ENCODE data around the gene GALT. TPM values are rescaled to one million over a fixed set of nuclear protein-coding genes. Genes with fewer than 3 reads are reported as not detected.

GALT gene
- total RNA-seq, 1 experiment from 2014 or later, result 9.9 TPM

DNA sequence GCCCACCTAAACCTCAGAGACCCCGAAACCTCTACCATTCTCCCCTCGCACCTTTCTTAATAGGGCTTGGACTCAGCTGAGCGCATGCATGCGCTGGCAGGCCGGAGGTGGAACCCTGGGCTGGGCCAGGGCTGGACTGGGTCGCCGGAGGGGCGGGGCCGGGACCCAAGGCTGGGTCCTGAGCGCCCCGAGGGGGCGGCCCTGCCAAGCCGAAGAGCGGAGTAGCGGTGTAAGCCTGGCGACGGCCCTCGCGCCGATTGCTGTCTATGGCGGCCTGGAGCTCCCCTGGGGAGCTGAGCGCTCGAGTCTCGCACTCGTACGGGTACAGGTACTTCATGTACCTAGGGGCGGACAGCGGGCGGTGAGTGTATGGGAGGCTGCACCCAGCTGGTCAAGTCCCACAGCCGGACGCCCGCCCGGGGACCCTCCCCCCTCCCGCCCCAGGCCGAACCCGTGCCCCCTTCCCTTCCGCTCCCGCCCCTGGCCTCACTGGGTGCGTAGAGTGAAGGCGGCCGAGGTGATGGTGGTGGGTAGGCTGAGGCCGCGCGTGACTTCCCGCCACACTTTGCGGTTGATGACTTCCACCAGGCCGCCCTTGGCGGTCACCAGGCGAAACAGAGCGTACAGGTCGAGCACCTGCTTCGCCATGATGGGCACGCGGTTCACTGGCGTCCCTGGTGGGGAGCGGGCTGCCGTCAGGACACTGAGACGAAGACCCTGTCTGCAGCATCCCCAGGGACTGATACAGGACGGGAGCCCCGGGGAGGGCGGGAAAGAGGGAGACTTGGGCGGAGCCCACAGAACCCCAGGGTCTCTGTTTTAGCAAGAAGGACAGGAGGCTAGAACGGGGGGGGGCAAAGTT lies 22.9 kb upstream of the GALT start:
- no peak overlapping the region for H3K4me3 ChIP-seq
- no peak for DNase-seq
- H3K9me3 ChIP-seq, result no peaks in the 10 kb centered on the region
- H3K27me3 ChIP-seq, result peaks cover 6% of the 10 kb centered on the region
- no peaks in the 10 kb centered on the region for H3K36me3 ChIP-seq

DNA sequence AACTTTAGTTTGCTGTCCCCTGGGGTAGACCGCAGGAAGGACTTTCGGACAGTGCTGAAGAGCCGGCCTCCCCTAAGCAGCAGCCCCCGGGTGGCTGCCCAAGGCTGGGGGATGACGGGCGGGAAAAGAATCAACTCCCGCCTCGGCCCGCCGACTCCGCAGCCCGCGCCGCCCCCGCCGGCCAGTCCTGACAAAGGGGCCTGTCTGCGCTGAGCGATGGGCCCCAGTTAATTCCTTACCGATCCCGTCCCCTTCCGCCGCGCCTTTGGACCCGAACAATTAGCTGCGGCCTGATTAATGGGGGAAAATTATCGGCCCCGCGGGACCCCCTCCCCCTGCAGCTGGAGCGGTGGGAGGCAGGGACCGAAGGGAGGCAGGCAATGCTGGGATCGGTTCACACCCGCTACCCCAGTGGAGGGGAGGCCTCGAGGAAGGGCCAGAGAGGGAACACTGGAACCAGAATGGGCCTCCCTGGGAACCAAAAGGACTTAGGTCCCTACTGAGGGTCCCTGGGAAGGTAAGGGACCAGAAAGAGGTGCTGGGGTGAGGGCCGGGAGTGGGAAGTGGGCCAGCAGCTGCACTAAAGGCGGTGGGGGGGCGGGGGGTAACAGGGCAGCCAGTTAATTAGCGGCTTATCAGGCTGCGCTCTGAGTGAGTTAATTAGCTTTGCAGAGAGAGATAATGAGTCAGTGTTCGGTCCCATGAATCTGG lies 21.8 kb upstream of the GALT start:
- no peak overlapping the region for H3K4me3 ChIP-seq
- peaks cover 13% of the 10 kb centered on the region for H3K27me3 ChIP-seq
- no peaks in the 10 kb centered on the region for H3K9me3 ChIP-seq
- no peaks in the 10 kb centered on the region for H3K36me3 ChIP-seq
- no peak for DNase-seq

DNA sequence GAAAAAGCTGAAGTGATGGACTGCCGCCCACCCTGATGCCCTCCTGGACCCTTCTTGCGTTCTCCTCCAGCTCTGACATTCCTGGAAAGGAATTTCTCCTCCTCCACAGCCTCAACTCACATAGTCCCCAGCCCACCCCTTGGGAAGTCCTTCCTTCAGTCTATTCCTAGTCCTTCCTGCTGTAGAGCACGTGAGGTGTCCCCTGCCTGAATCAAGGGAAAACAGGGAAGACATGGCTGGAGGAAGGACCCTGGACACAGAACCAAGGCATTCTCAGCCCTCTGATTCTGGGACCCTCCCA lies 21.3 kb upstream of the GALT start:
- Histone ChIP-seq H3K9me3 (no peaks in the 10 kb centered on the region), H3K27me3 (peaks cover 17% of the 10 kb centered on the region), H3K36me3 (no peaks in the 10 kb centered on the region), H3K4me3 (no peak overlapping the region)
- DNase-seq, result no peak

DNA sequence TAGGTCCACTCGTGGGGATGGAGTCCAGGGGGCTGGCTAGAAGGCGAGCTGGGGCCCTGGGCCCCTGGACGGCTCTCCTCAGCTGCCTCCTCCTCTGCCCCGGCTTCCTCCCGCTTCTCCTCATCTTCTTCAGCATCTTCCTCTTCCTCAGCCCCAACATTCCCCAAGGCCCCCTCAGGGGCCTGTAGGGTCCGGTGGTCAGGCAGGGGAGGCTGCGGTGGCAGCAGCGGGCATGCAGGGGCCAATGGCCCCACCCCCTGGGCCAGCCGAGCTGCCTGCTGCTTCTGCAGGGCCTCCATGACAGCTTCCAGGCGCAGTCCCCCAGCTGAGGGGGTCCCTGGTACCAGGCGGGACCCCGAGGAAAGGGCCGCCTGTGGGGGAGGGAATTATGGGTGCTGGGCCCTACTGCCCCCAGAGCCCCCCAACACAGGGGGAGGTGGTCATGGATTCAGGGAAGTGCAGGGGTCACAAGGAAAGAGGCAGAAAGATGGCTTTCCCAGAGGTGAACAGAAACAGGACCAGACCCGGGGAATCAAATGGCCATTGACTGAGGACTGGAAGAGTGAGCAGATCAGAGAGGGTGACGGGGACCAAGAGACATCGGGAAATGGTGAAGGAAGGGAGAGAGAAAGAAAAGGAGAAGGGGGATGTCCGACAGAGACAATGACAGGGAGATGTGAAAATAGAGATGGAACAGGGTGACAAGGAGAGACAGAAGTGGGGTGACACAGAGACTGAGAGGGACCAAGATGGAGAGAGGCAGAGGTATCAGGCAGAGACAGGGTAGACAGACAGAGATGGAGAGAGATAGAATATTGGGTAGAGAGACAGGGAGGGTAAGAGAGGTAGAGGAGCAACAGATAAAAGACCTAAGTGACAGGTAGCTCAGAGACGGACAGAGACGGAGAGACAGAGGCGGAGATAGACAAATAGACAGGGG lies 18.5 kb upstream of the GALT start:
- Histone ChIP-seq H3K36me3 (no peaks in the 10 kb centered on the region), H3K27me3 (peaks cover 18% of the 10 kb centered on the region), H3K9me3 (no peaks in the 10 kb centered on the region), H3K4me3 (no peak overlapping the region)
- no peak for DNase-seq

DNA sequence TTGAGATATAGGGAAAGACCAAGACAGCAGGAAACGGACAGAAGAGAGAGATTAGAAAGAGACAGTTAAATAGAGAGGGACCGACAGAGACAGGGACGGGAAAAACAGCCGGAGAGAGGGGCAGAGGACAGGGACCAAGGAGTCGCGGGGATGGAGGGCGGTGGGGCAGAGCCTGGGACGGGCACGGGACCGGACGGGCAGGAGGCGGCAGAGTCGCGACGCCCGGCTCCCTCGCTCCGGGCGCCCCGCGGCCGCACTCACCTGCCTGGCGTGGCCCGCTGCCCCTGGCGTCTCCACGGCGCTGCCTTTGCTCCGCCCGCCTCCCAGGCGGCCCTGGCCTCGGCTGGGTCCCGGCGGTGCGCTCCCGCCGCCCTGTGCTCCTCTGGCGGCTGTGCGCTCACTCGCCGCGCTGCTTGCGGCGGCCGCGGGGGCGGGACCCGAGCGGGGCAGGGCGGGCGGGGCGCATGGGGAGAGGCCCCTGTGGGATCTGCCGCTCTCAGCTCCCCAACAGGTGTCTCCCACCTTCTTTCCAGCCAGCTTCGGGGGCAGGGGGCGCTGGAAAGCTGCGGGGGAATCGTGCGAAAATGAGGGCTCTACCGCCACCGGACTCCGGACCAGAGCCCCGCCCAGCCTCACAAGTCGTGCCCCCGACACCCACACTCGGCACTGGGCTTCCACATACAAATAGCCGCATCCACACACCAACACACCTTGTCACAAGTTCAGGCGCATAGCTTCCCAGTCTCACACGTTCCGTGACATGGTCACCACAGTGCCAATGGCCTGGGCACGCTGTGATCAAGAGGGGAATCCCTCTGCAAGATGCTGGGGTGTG lies 17.6 kb upstream of the GALT start, which contains the start of gene ARID3C:
TSS of gene ARID3C (minus strand) at position 411 of the 835 bp plus-strand sequence. CDS start 1,052 bp downstream, outside the sequence.
- Histone ChIP-seq H3K9me3 (no peaks in the 10 kb centered on the region), H3K4me3 (no peak within 1 kb of the TSS), H3K27me3 (peaks cover 18% of the 10 kb centered on the region), H3K36me3 (no peaks in the 10 kb centered on the region)
- DNase-seq, result peak; percentile 33

DNA sequence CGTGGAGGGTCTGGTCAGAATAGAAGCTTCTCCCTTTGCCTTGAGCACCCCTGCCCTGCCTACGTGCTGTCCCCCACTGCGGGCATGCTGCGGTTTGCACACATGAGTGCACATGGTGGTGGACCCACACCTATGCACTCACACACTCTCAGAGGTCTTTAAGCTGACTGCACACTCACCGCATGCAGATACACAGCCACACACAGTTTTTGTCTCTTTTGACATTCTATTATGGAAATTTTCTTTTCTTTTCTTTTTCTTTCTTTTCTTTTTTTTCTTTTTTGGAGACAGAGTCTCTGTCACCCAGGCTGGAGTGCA lies 17.0 kb upstream of the GALT start:
- no peaks in the 10 kb centered on the region for H3K9me3 ChIP-seq
- peaks cover 18% of the 10 kb centered on the region for H3K27me3 ChIP-seq
- H3K4me3 ChIP-seq, result no peak overlapping the region
- no peaks in the 10 kb centered on the region for H3K36me3 ChIP-seq
- no peak for DNase-seq

DNA sequence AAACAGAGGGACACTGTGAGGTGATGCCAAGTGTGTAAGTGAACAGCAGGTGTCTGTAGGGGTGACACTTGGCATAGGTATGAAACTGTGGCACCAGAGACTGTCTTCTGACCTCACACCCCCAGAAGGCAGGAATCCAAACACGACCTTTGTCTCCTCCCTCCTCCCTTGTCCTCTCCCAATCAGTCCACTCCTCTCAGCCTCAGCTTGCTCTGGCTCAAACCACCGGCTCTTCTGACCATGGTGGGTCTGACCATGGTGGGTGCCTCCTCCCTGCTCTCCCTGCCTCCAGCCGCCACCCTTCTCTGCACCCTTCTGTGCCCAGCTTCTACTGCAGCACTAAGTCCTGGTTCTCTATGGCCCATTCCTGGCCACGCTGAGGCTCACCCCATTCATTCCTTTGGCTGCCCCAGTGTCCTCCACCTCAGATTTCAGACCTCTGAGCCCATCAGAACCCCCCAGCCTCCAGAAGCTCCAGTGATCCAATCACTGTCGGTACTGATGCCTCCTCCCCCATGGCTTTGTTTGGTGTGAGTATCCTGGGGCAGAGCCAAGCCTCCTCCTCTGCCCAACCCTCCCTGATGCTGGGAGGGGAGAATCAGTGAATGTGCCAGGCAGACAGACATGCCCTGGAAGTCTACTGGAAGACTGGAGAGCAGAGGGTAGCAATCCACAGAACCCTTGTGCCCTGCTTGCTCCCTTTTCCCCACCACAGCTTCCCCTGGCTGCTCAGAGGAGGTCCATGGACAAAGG lies 15.9 kb upstream of the GALT start:
- DNase-seq, result no peak
- Histone ChIP-seq H3K27me3 (peaks cover 18% of the 10 kb centered on the region), H3K4me3 (no peak overlapping the region)

DNA sequence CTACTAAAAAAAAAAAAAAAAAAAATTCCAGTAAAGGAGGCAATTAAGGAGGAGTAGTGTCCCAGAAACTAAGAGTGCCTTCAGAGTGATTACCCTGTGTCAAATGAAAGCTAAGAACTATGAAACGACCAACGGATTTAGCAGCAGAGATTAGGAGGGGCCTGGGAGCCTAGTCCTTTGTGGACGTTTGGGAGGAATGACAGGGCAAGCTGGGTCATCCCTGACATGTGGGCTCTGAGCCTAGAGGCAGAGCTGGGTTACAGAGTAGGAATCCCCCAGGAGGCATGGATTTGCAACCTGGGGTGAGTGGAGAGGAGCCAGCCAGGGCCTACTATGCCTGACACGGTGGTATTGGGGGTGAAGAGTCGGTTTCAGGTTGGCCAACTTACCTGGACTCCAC lies 13.3 kb upstream of the GALT start:
- no peak for DNase-seq
- Histone ChIP-seq H3K9me3 (no peaks in the 10 kb centered on the region), H3K4me3 (no peak overlapping the region), H3K27me3 (peaks cover 16% of the 10 kb centered on the region), H3K36me3 (peaks cover 9% of the 10 kb centered on the region; the same call in 1 of the 2 replicates)

More for the DNA sequence above, 15.9 kb upstream of the GALT start:
- Histone ChIP-seq H3K36me3 (peaks cover 5% of the 10 kb centered on the region; the same call in 1 of the 2 replicates), H3K9me3 (no peaks in the 10 kb centered on the region)

DNA sequence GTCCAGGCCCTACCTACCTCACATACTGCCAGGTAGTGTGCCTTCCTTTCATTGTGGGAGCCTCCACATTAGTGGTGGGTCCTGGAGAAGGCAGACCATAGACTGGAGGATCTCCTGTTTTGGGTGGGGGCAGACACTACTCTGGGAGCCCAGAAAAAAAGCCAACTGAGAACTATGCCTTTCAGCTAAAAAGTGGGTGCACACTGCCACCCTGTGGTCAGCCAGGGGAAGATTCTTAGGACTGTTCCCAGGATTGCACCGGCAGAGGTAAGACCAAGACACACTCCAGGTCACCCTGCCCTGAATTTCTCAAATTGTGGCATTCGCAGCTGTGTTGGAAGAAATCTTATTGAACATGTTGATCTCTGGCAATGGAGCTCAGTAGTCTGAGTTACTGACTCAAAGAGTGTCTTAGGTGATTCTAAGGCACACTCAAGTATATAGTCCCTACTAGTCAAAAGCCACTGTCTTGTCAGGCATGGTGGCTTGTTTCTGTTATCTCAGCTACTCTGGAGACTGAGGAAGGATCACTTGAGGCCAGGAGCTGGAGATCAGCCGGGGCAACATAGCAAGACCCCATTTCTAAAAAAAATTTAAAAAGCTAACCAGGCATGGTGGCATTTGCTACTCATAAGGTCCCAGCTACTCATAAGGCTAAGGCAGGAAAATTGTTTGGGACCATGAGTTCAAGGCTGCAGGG lies 12.5 kb upstream of the GALT start:
- DNase-seq, result peak; percentile 38
- Histone ChIP-seq H3K9me3 (no peaks in the 10 kb centered on the region), H3K36me3 (peaks cover 9% of the 10 kb centered on the region; the same call in 1 of the 2 replicates), H3K27me3 (peaks cover 11% of the 10 kb centered on the region), H3K4me3 (no peak overlapping the region)

DNA sequence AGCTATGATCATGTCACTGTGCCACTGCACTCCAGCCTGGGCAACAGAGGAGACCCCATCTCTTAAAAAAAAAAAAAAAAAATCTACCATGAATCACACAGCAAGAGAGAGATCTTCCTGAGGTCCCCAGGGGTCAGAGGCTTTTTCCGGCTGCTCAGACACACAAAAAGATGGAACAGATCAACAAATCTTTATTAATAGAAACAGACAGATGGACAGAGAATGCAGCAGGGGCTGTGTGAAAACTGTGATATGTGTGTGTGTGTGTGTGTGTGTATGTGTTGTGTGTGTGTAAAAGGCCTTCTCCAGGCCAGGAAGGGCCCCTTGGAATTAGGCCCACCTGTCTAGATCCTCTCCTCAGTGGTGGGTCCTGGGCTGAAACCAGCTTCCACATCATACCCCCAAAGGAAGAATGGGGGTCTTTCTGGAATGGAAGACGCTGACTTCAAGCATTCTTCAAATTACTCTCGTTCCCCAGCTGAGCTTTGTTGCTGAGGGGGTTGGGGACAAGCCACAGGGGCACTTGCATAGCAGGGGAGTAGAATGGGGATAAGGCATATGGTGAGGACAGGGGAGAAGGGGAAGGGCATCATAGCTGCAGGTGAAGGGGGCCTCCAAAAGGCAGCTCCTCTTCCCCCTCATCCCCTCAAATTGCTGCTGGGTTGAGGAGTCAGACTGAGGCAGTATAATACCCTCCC lies 11.8 kb upstream of the GALT start:
- Histone ChIP-seq H3K36me3 (peaks cover 9% of the 10 kb centered on the region; the same call in 1 of the 2 replicates), H3K27me3 (peaks cover 5% of the 10 kb centered on the region), H3K9me3 (no peaks in the 10 kb centered on the region), H3K4me3 (no peak overlapping the region)
- DNase-seq, result no peak

DNA sequence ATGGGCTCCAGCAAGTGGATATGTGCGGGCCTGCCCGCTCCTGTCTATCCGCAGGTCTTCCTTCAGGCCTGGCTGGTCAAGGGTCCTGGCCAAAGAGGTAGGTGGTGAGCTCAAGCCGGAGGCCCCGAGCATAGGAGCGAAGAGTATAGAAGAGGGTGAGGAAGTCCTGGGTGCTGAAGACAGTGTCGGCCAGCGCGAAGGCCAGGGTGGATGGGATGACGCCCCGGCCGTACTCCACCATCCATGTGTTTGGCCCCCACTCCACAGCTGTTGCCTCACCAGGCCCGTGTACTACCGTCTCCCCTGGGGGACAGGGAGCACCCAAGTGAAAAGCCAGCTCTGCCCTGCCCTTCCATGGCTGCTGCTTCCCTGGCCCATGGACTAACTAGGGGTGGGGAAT lies 10.9 kb upstream of the GALT start:
- Histone ChIP-seq H3K36me3 (peaks cover 9% of the 10 kb centered on the region; the same call in 1 of the 2 replicates), H3K27me3 (no peaks in the 10 kb centered on the region), H3K9me3 (no peaks in the 10 kb centered on the region), H3K4me3 (no peak overlapping the region)
- DNase-seq, result no peak

DNA sequence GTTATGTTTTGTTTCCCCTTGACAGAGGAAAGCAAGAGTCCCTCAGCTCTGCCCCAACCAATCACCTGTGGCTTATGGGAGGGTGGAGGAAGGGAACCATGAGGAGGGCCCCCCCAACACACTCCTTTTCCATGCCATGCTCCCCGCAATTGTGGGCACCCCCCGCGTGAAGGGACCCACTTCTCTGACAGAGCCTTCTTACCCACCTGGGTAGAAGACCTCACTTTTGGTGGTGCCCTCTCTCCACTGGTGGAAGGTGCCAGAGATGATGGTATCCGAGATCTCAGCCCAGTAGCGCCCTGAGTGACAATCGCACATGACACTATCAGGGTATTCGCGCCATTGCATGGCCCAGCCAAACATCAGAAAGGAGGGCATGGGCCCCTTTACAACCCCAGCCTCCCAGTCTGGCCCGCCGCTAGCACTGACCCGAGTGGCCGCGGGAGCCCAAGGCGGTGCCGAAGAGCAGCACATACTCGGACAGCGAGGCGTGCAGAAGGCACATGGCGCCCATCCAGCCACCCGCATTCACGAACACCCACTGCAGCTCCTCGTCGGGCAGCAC lies 9.6 kb upstream of the GALT start:
- H3K4me3 ChIP-seq, result peak overlapping the region; percentile 76
- no peak for DNase-seq
- no peaks in the 10 kb centered on the region for H3K9me3 ChIP-seq
- no peaks in the 10 kb centered on the region for H3K27me3 ChIP-seq
- peaks cover 9% of the 10 kb centered on the region; the same call in 1 of the 2 replicates for H3K36me3 ChIP-seq

DNA sequence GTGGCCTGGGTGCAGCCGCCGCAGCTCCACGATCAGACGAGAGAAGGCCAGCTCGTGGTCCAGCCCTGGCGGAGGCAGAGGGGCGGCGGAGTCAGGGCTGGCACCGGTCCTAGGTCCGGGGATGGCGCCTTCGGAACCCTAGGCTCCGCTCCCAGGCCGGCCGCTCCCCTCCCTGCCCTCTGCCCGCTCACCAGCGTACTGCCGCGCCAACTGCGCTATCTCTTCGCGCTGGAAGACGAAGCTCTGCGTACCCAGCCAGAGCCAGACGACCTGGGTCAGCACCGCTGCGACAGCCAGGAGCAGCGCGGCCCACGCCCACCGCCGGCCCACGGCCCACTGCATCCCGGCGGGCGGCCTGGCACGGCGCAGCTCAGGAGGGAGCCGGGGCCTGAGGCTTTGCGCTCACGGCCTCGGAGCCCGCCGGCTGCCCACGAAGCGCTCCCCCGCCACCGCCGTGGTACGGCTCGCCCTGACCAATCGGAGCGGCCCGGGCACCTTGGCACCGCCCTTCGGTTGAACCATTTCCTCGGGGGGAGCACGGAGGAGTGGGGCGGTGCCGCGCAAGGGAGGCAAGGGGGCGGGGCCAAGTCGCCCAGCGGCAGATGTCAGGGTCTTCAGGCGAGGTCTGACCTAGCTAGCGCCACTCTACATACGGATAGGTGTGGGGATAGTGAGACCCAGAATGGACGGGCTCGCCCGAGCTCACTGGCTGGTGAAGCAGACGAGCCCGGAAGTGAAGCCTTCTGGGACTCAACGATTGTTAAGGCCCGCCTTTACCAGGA lies 8.9 kb upstream of the GALT start, which contains the start of gene SIGMAR1:
TSS of gene SIGMAR1 (minus strand) at position 432 of the 782 bp plus-strand sequence. CDS start at position 342, 90 bp downstream.
- no peaks in the 10 kb centered on the region for H3K9me3 ChIP-seq
- no peaks in the 10 kb centered on the region for H3K27me3 ChIP-seq
- DNase-seq, result peak; percentile 89
- peak within 1 kb of the TSS; percentile 76 for H3K4me3 ChIP-seq
- peaks cover 9% of the 10 kb centered on the region; the same call in 1 of the 2 replicates for H3K36me3 ChIP-seq
